ENCODE results near the gene VSTM2B. TPM values are rescaled to one million over a fixed set of nuclear protein-coding genes. Genes with fewer than 3 reads are reported as not detected.

Gene VSTM2B
- total RNA-seq, 4 donors from 2014 or later: not detected

GRCh38 chr19:29478578-29479565, 46.9 kb upstream of the VSTM2B start:
- no peak for TF ChIP-seq POLR2A (IDR thresholded peaks at IDR 0.05)
- no peak for TF ChIP-seq POLR2AphosphoS5 (IDR thresholded peaks at IDR 0.05)
- TF ChIP-seq CTCF (IDR thresholded peaks at IDR 0.05): no peak
- TF ChIP-seq EP300 (IDR thresholded peaks at IDR 0.05; ENCODE audit: low read depth): no peak
- 68% methylated on average over 32 of the region's 34 CpGs; no CpG with 5 or more reads in 1 of the 2 donors for WGBS, 2 donors (ENCODE audit: low coverage in 1 of 2)
- intact Hi-C loops (cut with DNase I; ENCODE audit: low total_unique reads) (no loop called here), in situ Hi-C loops (cut with MboI; ENCODE audit: low pct_ligation_motif_present in 1 of 4, low pct_unique_long_range_greater_than_20kb in 1 of 4, low sequenced_read_pairs in 3 of 4) (no loop called here)
- Histone ChIP-seq H3K36me3 (no peaks in the 10 kb centered on the region), H3K27me3 (no peaks in the 10 kb centered on the region), H3K4me1 (no peaks in the 10 kb centered on the region), H3K27ac (no peak overlapping the region), H3K9me3 (no peaks in the 10 kb centered on the region), H3K4me3 (no peak overlapping the region)
- DNase-seq: no peak

- H3K4me3 ChIP-seq: no peak overlapping the region
- TF ChIP-seq POLR2AphosphoS5 (IDR thresholded peaks at IDR 0.05) (no peak), CTCF (IDR thresholded peaks at IDR 0.05) (no peak), EP300 (IDR thresholded peaks at IDR 0.05; ENCODE audit: low read depth) (no peak), POLR2A (IDR thresholded peaks at IDR 0.05) (no peak)
- no peaks in the 10 kb centered on the region for H3K9me3 ChIP-seq
- DNase-seq: no peak
- H3K36me3 ChIP-seq: no peaks in the 10 kb centered on the region
- 69% methylated on average over 3 of the region's 3 CpGs; no CpG with 5 or more reads in 1 of the 2 donors for WGBS, 2 donors (ENCODE audit: low coverage in 1 of 2)
- in situ Hi-C loops (cut with MboI; ENCODE audit: low pct_ligation_motif_present in 1 of 4, low pct_unique_long_range_greater_than_20kb in 1 of 4, low sequenced_read_pairs in 3 of 4) (no loop called here), intact Hi-C loops (cut with DNase I; ENCODE audit: low total_unique reads) (no loop called here)
- no peak overlapping the region for H3K27ac ChIP-seq
- H3K27me3 ChIP-seq: no peaks in the 10 kb centered on the region
- H3K4me1 ChIP-seq: no peaks in the 10 kb centered on the region
Measured at GRCh38 chr19:29479941-29480340, 45.9 kb upstream of the VSTM2B start.

GRCh38 chr19:29480507-29480906, 45.3 kb upstream of the VSTM2B start:
- H3K27me3 ChIP-seq: no peaks in the 10 kb centered on the region
- in situ Hi-C loops (cut with MboI; ENCODE audit: low pct_ligation_motif_present in 1 of 4, low pct_unique_long_range_greater_than_20kb in 1 of 4, low sequenced_read_pairs in 3 of 4): no loop called here
- 70 to 80% methylated on average over 1 to 7 of the region's 7 CpGs for WGBS, 2 donors (ENCODE audit: low coverage in 1 of 2)
- no peaks in the 10 kb centered on the region for H3K4me1 ChIP-seq
- intact Hi-C loops (cut with DNase I; ENCODE audit: low total_unique reads): no loop called here
- no peaks in the 10 kb centered on the region for H3K36me3 ChIP-seq
- no peak overlapping the region for H3K4me3 ChIP-seq
- no peak for DNase-seq
- TF ChIP-seq EP300 (IDR thresholded peaks at IDR 0.05; ENCODE audit: low read depth) (no peak), POLR2AphosphoS5 (IDR thresholded peaks at IDR 0.05) (no peak), CTCF (IDR thresholded peaks at IDR 0.05) (no peak), POLR2A (IDR thresholded peaks at IDR 0.05) (no peak)
- no peak overlapping the region for H3K27ac ChIP-seq
- H3K9me3 ChIP-seq: no peaks in the 10 kb centered on the region

GRCh38 chr19:29482855-29483640, 42.7 kb upstream of the VSTM2B start:
- 59 to 66% methylated on average over 6 to 7 of the region's 7 CpGs for WGBS, 2 donors (ENCODE audit: low coverage in 1 of 2)
- H3K27me3 ChIP-seq: no peaks in the 10 kb centered on the region
- in situ Hi-C loops (cut with MboI; ENCODE audit: low pct_ligation_motif_present in 1 of 4, low pct_unique_long_range_greater_than_20kb in 1 of 4, low sequenced_read_pairs in 3 of 4): no loop called here

More at GRCh38 chr19:29482855-29483640, 42.7 kb upstream of the VSTM2B start:
- no peaks in the 10 kb centered on the region for H3K36me3 ChIP-seq
- no peak for TF ChIP-seq POLR2A (IDR thresholded peaks at IDR 0.05)
- no peak for TF ChIP-seq POLR2AphosphoS5 (IDR thresholded peaks at IDR 0.05)
- no peak for TF ChIP-seq EP300 (IDR thresholded peaks at IDR 0.05; ENCODE audit: low read depth)
- TF ChIP-seq CTCF (IDR thresholded peaks at IDR 0.05): no peak
- H3K27ac ChIP-seq: no peak overlapping the region
- intact Hi-C loops (cut with DNase I; ENCODE audit: low total_unique reads): no loop called here
- no peak for DNase-seq
- H3K4me1 ChIP-seq: no peaks in the 10 kb centered on the region
- no peak overlapping the region for H3K4me3 ChIP-seq
- no peaks in the 10 kb centered on the region for H3K9me3 ChIP-seq
